Keratinocyte (primary cell): ENCODE results near the gene GRK7. TPM values are rescaled to one million over a fixed set of nuclear protein-coding genes. Genes with fewer than 3 reads are reported as not detected.

Experiments used
- DNase-seq: peaks from one replicate; pipeline ENCODE4 v3.0.0-alpha.2; 2011; ENCODE audit warnings: low read depth, missing footprints, low spot score
- FAIRE-seq: peaks from 2 replicates; lab custom pipeline; 2011; peaks lifted over from hg19 to GRCh38; lab: Jason Lieb, UNC
- H2AFZ ChIP-seq: 2 replicates; pipeline ENCODE4 v1.6.0; 2012; ENCODE audit warnings: low read length, control low read depth, inconsistent platforms; ENCODE audit not compliant: control insufficient read depth
- H3K27ac ChIP-seq: 2 replicates; pipeline ENCODE4 v1.5.1; 2011; ENCODE audit warnings: low read length; ENCODE audit not compliant: control insufficient read depth, insufficient read depth
- H3K27me3 ChIP-seq: 3 replicates; pipeline ENCODE4 v1.6.0; 2011; ENCODE audit warnings: low read length; ENCODE audit not compliant: control insufficient read depth, insufficient read depth; ENCODE audit errors: extremely low read depth
- H3K36me3 ChIP-seq, 2 experiments: 2 replicates in 1 of 2; 3 replicates in 1 of 2; pipeline ENCODE4 v1.5.1; 2011; ENCODE audit warnings: low read length in 2 of 2, mild to moderate bottlenecking in 1 of 2; ENCODE audit not compliant: control insufficient read depth in 2 of 2, insufficient read depth in 2 of 2; ENCODE audit errors: extremely low read depth in 1 of 2
- H3K4me1 ChIP-seq: 3 replicates; pipeline ENCODE4 v1.5.1; 2011; ENCODE audit warnings: low read length; ENCODE audit not compliant: control insufficient read depth, insufficient read depth; ENCODE audit errors: extremely low read depth
- H3K4me2 ChIP-seq: 3 replicates; pipeline ENCODE4 v1.6.0; 2011; ENCODE audit warnings: low read depth, low read length; ENCODE audit not compliant: control insufficient read depth, insufficient read depth; ENCODE audit errors: extremely low read depth
- H3K4me3 ChIP-seq, 3 experiments: fragments of 200-600 bp in 1 of 3; sonication (generic) in 1 of 3; 2 replicates in 2 of 3; 3 replicates in 1 of 3; pipeline ENCODE4 v1.5.1; 2011 to 2016; ENCODE audit warnings: low read length in 3 of 3, mild to moderate bottlenecking in 3 of 3, control low read depth in 2 of 3, inconsistent platforms in 1 of 3, low read depth in 1 of 3, mixed read lengths in 1 of 3, mixed run types in 1 of 3, moderate library complexity in 1 of 3; ENCODE audit not compliant: control insufficient read depth in 2 of 3, insufficient read depth in 2 of 3; ENCODE audit errors: extremely low read depth in 1 of 3
- H3K79me2 ChIP-seq: 2 replicates; pipeline ENCODE4 v1.6.0; 2012; ENCODE audit warnings: low read length; ENCODE audit not compliant: control insufficient read depth, insufficient read depth
- H3K9ac ChIP-seq: 3 replicates; pipeline ENCODE4 v1.6.0; 2011; ENCODE audit warnings: low read length; ENCODE audit not compliant: control insufficient read depth, insufficient read depth; ENCODE audit errors: extremely low read depth
- H3K9me1 ChIP-seq: 3 replicates; pipeline ENCODE4 v1.6.0; 2011; ENCODE audit warnings: low read length; ENCODE audit not compliant: control insufficient read depth, insufficient read depth; ENCODE audit errors: extremely low read depth
- H3K9me3 ChIP-seq: 2 replicates; pipeline ENCODE4 v1.5.1; 2012; ENCODE audit warnings: low read depth, low read length; ENCODE audit not compliant: control insufficient read depth
- H4K20me1 ChIP-seq: 3 replicates; pipeline ENCODE4 v1.6.0; 2011; ENCODE audit warnings: low read length; ENCODE audit not compliant: control insufficient read depth, insufficient read depth; ENCODE audit errors: extremely low read depth
- EZH2 ChIP-seq: IDR thresholded peaks from one replicate; pipeline ENCODE4 v1.6.1; 2012; ENCODE audit warnings: inconsistent platforms, mild to moderate bottlenecking, low read length, moderate library complexity
- dilution Hi-C: fragments of 300-500 bp; cut with MboI; formaldehyde crosslinking; loops from one replicate; pipeline ENCODE4 v1.7.0; 2020; ENCODE audit warnings: low sequenced_read_pairs; ENCODE audit not compliant: extremely low pct_ligation_motif_present
- polyA plus RNA-seq, 5 experiments: library from polyadenylated mRNA; depleted of rRNA in 3 of 5; stranded (reverse) in 3 of 5; stranded (forward) in 1 of 5; unstranded in 1 of 5; fragments of >200 nt; gene quantifications; 1 replicate in 1 of 5; 2 replicates in 3 of 5; 3 replicates in 1 of 5; pipeline versions ENCODE4 v1.2.1 to v1.2.3, GENCODE V29; 2011 to 2012; ENCODE audit warnings: missing spikeins in 2 of 5, low read depth in 1 of 5, low replicate concordance in 1 of 5
- TF ChIP-seq, protein P1 (sequence below), 3 experiments: IDR thresholded peaks in 1 of 3; conservative IDR thresholded peaks in 1 of 3; optimal IDR thresholded peaks in 1 of 3; 2 replicates in 2 of 3; 3 replicates in 1 of 3; pipeline versions ENCODE3 to v1.5.1; 2011; ENCODE audit warnings: low read length in 3 of 3, mild to moderate bottlenecking in 3 of 3, moderate library complexity in 2 of 3, control low read depth in 1 of 3, inconsistent platforms in 1 of 3; ENCODE audit not compliant: insufficient read depth in 2 of 3; ENCODE audit errors: extremely low read depth in 1 of 3

GRK7 gene
- polyA plus RNA-seq, 1 donor (not counting 4 experiments of a cell fraction or from before 2014, with no cell fraction given) = not detected

GRCh38 chr3:141779667-141780066 is 16.5 kb downstream of the GRK7 start:
- Histone ChIP-seq H3K9me1 (no peaks in the 10 kb centered on the region), H3K4me1 (no peaks in the 10 kb centered on the region), H3K79me2 (no peaks in the 10 kb centered on the region), H3K27ac (no peak overlapping the region), H4K20me1 (no peaks in the 10 kb centered on the region), H3K27me3 (no peaks in the 10 kb centered on the region), H3K36me3 (no peaks in the 10 kb centered on the region), H3K9me3 (no peaks in the 10 kb centered on the region), H3K9ac (no peak overlapping the region), H3K4me3 (no peak overlapping the region), H2AFZ (no peak overlapping the region), H3K4me2 (no peak overlapping the region)
- FAIRE-seq (no peak), DNase-seq (no peak)
- dilution Hi-C loops = no loop called here
- TF ChIP-seq EZH2 = no peak

GRCh38 chr3:141782386-141782932 is 19.3 kb downstream of the GRK7 start:
- Histone ChIP-seq H3K79me2 (no peaks in the 10 kb centered on the region), H3K9ac (no peak overlapping the region), H3K4me2 (no peak overlapping the region), H3K27me3 (no peaks in the 10 kb centered on the region), H3K27ac (no peak overlapping the region), H3K4me1 (no peaks in the 10 kb centered on the region), H3K9me1 (no peaks in the 10 kb centered on the region), H3K9me3 (no peaks in the 10 kb centered on the region), H2AFZ (no peak overlapping the region), H3K4me3 (no peak overlapping the region), H4K20me1 (no peaks in the 10 kb centered on the region), H3K36me3 (no peaks in the 10 kb centered on the region)
- no peak for DNase-seq
- TF ChIP-seq, protein P1, sequence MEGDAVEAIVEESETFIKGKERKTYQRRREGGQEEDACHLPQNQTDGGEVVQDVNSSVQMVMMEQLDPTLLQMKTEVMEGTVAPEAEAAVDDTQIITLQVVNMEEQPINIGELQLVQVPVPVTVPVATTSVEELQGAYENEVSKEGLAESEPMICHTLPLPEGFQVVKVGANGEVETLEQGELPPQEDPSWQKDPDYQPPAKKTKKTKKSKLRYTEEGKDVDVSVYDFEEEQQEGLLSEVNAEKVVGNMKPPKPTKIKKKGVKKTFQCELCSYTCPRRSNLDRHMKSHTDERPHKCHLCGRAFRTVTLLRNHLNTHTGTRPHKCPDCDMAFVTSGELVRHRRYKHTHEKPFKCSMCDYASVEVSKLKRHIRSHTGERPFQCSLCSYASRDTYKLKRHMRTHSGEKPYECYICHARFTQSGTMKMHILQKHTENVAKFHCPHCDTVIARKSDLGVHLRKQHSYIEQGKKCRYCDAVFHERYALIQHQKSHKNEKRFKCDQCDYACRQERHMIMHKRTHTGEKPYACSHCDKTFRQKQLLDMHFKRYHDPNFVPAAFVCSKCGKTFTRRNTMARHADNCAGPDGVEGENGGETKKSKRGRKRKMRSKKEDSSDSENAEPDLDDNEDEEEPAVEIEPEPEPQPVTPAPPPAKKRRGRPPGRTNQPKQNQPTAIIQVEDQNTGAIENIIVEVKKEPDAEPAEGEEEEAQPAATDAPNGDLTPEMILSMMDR (optimal IDR thresholded peaks at IDR 0.05 in 1 of 3, IDR thresholded peaks at IDR 0.05 in 1 of 3, conservative IDR thresholded peaks at IDR 0.05 in 1 of 3; ENCODE audit: extremely low read depth in 1 of 3, insufficient read depth in 2 of 3, low read length in 3 of 3) = peak; percentile 28 to 66 (median 35)
- no peak for TF ChIP-seq EZH2
- dilution Hi-C loops = no loop called here
- peak; percentile 83 for FAIRE-seq

DNA sequence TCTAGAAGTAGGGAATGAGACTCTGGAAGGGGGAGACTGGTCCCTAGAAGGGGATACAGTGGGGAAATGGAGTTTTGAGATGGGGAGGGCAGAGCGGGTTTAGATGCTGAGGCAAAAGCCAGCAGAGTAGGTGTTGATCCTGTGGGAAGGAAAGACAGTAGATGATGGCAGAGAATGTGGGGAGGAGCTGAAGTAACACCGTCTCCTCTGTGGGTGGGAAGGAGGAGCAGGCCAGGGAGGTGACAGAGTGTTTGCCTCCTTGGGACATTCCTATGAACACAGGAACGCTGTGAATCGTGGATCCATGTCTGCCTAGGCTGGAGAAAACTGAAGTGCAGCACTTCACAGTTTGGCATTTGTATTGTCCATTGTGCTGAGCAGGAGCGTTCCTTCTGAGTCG is 20.4 kb downstream of the GRK7 start:
- H2AFZ ChIP-seq = no peak overlapping the region
- H3K36me3 ChIP-seq = no peaks in the 10 kb centered on the region
- H3K27me3 ChIP-seq = no peaks in the 10 kb centered on the region
- TF ChIP-seq, protein P1 (optimal IDR thresholded peaks at IDR 0.05 in 1 of 3, IDR thresholded peaks at IDR 0.05 in 1 of 3, conservative IDR thresholded peaks at IDR 0.05 in 1 of 3; ENCODE audit: extremely low read depth in 1 of 3, insufficient read depth in 2 of 3, low read length in 3 of 3) = no peak
- TF ChIP-seq EZH2 = no peak
- no peaks in the 10 kb centered on the region for H3K9me3 ChIP-seq
- DNase-seq = no peak
- no peaks in the 10 kb centered on the region for H4K20me1 ChIP-seq
- H3K9me1 ChIP-seq = no peaks in the 10 kb centered on the region
- FAIRE-seq = no peak
- H3K4me2 ChIP-seq = no peak overlapping the region
- no peak overlapping the region for H3K4me3 ChIP-seq
- no peaks in the 10 kb centered on the region for H3K79me2 ChIP-seq
- dilution Hi-C loops = no loop called here
- no peak overlapping the region for H3K9ac ChIP-seq
- no peaks in the 10 kb centered on the region for H3K4me1 ChIP-seq
- H3K27ac ChIP-seq = no peak overlapping the region
